Epidermal melanocyte (primary cell): ENCODE measurements around the gene TBC1D3H.
"Not testable (repeated sequence)": the region's sequence is repeated elsewhere in the genome, so short reads cannot be mapped to it uniquely, and the experiment has no call there.

Source experiments
- DNase-seq: peaks from one replicate; pipeline ENCODE4 v3.0.0; 2011; ENCODE audit warnings: low spot score; ENCODE audit not compliant: insufficient read length

The TBC1D3H gene

GRCh38 chr17:36388385-36389245 lies at the start of gene TBC1D3H:
TSS of gene TBC1D3H (minus strand) at chr17:36388435. CDS start at chr17:36386895, 1,540 bp downstream.
- DNase-seq: not testable (repeated sequence)

GRCh38 chr17:36428891-36429290 lies 40.7 kb upstream of the TBC1D3H start:
- not testable (repeated sequence) for DNase-seq

- DNase-seq: not testable (repeated sequence)
These were observed 27.1 kb upstream of the TBC1D3H start for GRCh38 chr17:36415180-36415941.

- not testable (repeated sequence) for DNase-seq
These were observed 2.9 kb upstream of the TBC1D3H start for GRCh38 chr17:36390943-36391645.

GRCh38 chr17:36375938-36376337 lies 12.3 kb downstream of the TBC1D3H start:
- not testable (repeated sequence) for DNase-seq

- DNase-seq: not testable (repeated sequence)
These were observed 25.7 kb downstream of the TBC1D3H start for GRCh38 chr17:36362496-36362895.
